ENCODE data around the gene USP24. TPM values are rescaled to one million over a fixed set of nuclear protein-coding genes. Genes with fewer than 3 reads are reported as not detected.

Gene USP24
- total RNA-seq, 4 donors from 2014 or later: 14.9 to 66.1 (median 44.1) TPM

GRCh38 chr1:55255901-55256300 lies 40.7 kb upstream of the USP24 start:
- DNase-seq: no peak

GRCh38 chr1:55252942-55253589 lies 37.9 kb upstream of the USP24 start:
- Histone ChIP-seq H3K36me3 (no peaks in the 10 kb centered on the region), H3K4me3 (no peak overlapping the region), H3K27ac (no peak overlapping the region), H3K27me3 (no peaks in the 10 kb centered on the region), H3K9me3 (no peaks in the 10 kb centered on the region), H3K4me1 (no peaks in the 10 kb centered on the region)
- TF ChIP-seq POLR2A (IDR thresholded peaks at IDR 0.05) (no peak), CTCF (IDR thresholded peaks at IDR 0.05) (no peak)
- intact Hi-C loops (cut with DNase I; ENCODE audit: low total_unique reads): no loop called here
- no peak for DNase-seq

More at GRCh38 chr1:55255901-55256300, 40.7 kb upstream of the USP24 start:
- no peaks in the 10 kb centered on the region for H3K36me3 ChIP-seq
- intact Hi-C loops (cut with DNase I; ENCODE audit: low total_unique reads): no loop called here
- no peak overlapping the region for H3K27ac ChIP-seq
- H3K4me1 ChIP-seq: no peaks in the 10 kb centered on the region
- H3K9me3 ChIP-seq: no peaks in the 10 kb centered on the region
- no peaks in the 10 kb centered on the region for H3K27me3 ChIP-seq
- TF ChIP-seq CTCF (IDR thresholded peaks at IDR 0.05) (no peak), POLR2A (IDR thresholded peaks at IDR 0.05) (no peak)
- no peak overlapping the region for H3K4me3 ChIP-seq

- H3K9me3 ChIP-seq: no peaks in the 10 kb centered on the region
- H3K36me3 ChIP-seq: no peaks in the 10 kb centered on the region
- no peak for DNase-seq
- no peak overlapping the region for H3K27ac ChIP-seq
- TF ChIP-seq POLR2A (IDR thresholded peaks at IDR 0.05) (no peak), CTCF (IDR thresholded peaks at IDR 0.05) (no peak)
- no peaks in the 10 kb centered on the region for H3K4me1 ChIP-seq
- intact Hi-C loops (cut with DNase I; ENCODE audit: low total_unique reads): no loop called here
- no peak overlapping the region for H3K4me3 ChIP-seq
- no peaks in the 10 kb centered on the region for H3K27me3 ChIP-seq
Measured at GRCh38 chr1:55250399-55251075, 35.4 kb upstream of the USP24 start.

- H3K27me3 ChIP-seq: no peaks in the 10 kb centered on the region
- H3K27ac ChIP-seq: no peak overlapping the region
- no peaks in the 10 kb centered on the region for H3K4me1 ChIP-seq
- TF ChIP-seq POLR2A (IDR thresholded peaks at IDR 0.05) (no peak), CTCF (IDR thresholded peaks at IDR 0.05) (no peak)
- no peak overlapping the region for H3K4me3 ChIP-seq
- intact Hi-C loops (cut with DNase I; ENCODE audit: low total_unique reads): no loop called here
- H3K9me3 ChIP-seq: no peaks in the 10 kb centered on the region
- no peaks in the 10 kb centered on the region for H3K36me3 ChIP-seq
- DNase-seq: no peak
Measured at GRCh38 chr1:55249646-55250398, 34.7 kb upstream of the USP24 start.

GRCh38 chr1:55246896-55247295 lies 31.7 kb upstream of the USP24 start:
- H3K4me3 ChIP-seq: no peak overlapping the region
- no peak for DNase-seq
- no peak overlapping the region for H3K27ac ChIP-seq
- intact Hi-C loops (cut with DNase I; ENCODE audit: low total_unique reads): no loop called here
- no peaks in the 10 kb centered on the region for H3K4me1 ChIP-seq
- TF ChIP-seq POLR2A (IDR thresholded peaks at IDR 0.05) (no peak), CTCF (IDR thresholded peaks at IDR 0.05) (no peak)
- no peaks in the 10 kb centered on the region for H3K36me3 ChIP-seq
- H3K27me3 ChIP-seq: no peaks in the 10 kb centered on the region
- no peaks in the 10 kb centered on the region for H3K9me3 ChIP-seq

Measured in uterus (tissue), 4 donors.